HG03565 (cell line): ENCODE data around the gene YJEFN3.

Experiments
- ATAC-seq: cut with Tn5 transposase; IDR thresholded peaks from one replicate; pipeline ENCODE4 v1.9.1; 2021; ENCODE audit warnings: mild to moderate bottlenecking, moderate library complexity; ENCODE audit not compliant: unreplicated experiment

The YJEFN3 gene

DNA sequence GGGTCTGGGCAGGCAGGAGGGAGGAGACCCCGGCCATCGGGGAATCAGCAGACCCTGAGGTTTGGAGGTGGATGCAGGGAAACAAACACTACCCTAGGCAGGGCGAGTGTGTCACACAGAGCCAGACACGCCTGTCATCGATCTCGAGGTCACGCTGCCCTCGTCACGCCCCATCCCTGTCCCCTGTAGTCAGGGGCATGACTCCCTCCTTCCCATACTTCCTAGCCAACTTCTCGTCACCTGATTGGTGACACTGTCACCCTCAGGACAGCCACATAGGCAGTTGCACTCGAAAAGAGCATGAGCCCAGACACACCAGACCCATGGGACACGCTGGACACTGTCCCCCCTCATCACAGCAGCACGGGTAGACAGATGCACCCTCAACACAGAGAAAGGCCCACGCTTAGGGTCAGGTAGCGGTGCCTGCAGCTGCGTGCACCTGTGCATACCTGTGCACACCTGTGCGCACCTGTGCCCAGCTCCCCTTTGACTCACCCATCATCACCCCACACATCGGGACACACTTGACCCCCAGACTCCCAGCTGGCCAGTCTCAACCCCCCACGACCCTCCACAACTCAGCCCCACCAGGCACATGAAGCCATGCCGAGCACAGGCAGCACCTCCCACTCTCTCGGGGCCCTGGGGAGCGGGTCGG is 21.2 kb downstream of the YJEFN3 start:
- ATAC-seq = no peak

DNA sequence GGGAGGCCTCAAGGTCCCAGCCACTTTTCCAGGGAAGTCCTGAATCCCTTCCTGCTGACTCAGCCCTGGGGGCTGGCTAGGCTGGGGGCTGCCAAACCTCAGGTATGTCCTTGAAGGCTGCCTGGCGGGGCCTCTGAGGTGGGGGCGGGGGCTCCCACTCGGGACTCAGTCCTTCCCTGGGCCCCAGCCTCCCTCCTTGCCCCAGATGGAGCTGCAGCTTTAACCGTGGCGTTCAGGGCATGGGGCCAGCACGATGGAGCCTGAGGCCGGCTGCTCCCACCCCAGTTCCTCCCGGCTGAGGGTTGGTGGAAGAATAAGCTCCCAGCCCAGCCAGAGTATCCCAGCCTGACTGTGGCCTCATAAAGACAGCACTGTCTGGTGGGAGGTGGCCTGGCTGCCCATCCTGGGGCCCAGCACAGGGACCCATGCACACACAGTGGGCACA is 21.8 kb downstream of the YJEFN3 start:
- no peak for ATAC-seq

DNA sequence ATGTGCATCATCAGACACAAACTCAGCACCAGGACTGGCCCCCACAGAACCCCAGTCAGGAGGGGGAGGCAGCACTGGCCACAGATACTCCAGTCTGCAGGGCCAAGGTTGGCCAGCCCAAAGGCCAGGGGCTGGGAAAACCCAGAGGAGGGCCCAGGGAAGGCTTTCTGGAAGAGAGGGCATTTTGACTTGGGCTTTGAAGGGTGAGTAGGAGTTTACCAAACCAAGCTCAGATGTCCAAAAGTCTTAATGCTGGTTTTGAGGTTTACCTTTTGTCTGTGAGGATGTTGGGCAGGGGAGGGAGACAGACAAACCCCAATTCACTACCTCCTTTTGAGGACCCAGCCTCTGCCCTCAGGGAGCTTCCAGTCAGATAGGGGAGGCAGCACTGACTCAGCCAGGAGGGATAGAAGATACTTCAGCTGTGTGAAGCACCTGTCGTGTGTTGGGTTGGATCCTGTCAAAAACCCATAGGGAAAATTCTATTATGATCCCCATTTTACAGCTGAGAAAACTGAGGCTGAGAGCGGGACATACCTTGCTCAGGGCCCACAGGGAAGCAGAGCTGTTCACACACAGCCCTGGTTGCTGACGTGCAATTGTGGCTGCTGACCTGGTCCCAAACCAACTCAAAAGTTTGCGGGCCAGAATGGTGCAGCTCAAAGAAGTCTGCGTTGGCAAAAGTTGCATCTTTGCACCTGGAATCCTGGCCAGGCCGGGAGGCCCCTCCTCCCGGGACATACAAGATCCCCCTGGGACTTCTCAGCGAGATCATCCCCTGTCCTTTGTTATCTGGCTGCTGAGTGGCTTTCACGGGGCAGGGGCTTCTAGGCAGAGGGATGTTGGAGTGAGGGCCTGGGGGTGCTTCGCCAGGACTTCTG is 22.5 kb downstream of the YJEFN3 start:
- ATAC-seq = no peak

DNA sequence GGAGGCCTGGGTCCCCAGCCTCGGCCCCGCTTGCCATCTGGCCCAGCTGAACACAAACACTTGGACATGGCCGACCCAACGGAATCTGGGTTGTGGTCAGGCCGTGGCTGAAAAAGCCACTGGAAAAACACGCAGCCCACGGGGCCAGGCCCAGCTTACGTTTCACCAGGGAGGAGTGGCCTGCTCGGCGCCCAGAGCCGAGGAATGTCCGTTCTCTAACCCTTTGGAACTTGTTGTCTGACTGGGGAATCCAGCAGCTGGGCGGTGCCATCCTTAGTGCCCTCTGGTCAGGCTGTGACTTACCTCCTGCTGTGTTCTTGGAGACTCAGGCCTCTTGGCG is 23.1 kb downstream of the YJEFN3 start:
- no peak for ATAC-seq

DNA sequence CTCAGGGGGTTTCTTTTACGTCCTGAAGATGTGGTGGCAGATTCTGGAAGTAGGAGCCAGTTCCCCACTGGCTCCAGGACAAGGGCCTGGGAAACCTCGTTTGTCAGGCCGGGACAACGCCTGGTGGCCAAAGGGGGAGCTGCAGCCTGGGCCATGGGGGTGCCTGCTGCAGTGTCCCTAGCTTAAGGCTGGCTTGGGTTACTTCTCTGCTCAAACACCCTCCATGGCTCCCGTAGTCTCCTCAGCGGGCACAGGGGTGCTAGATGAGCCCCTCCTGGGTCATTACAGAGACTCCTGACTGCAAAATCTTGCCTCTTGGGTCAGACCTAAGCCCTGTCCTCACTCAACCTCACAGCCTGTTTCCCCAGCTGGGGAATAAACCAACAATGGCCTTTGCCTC is 24.1 kb downstream of the YJEFN3 start:
- ATAC-seq = no peak

DNA sequence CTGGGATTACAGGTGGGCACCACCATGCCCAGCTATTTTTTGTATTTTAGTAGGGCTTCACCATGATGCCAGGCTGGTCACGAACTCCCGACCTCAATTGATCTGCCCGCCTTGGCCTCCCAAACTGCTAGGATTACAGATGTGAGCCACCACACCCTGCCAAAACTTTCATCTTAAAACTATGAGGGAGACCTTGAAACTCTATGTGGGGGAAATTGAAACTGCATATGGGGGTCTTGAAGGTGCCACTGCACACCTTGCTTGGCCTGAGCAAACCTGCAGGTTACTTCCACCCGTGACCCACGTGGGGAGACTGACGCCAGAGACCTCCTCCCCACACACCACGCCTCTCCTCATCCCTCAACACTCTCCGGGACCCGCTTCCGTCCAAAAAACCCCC is 25.0 kb downstream of the YJEFN3 start:
- ATAC-seq = no peak

DNA sequence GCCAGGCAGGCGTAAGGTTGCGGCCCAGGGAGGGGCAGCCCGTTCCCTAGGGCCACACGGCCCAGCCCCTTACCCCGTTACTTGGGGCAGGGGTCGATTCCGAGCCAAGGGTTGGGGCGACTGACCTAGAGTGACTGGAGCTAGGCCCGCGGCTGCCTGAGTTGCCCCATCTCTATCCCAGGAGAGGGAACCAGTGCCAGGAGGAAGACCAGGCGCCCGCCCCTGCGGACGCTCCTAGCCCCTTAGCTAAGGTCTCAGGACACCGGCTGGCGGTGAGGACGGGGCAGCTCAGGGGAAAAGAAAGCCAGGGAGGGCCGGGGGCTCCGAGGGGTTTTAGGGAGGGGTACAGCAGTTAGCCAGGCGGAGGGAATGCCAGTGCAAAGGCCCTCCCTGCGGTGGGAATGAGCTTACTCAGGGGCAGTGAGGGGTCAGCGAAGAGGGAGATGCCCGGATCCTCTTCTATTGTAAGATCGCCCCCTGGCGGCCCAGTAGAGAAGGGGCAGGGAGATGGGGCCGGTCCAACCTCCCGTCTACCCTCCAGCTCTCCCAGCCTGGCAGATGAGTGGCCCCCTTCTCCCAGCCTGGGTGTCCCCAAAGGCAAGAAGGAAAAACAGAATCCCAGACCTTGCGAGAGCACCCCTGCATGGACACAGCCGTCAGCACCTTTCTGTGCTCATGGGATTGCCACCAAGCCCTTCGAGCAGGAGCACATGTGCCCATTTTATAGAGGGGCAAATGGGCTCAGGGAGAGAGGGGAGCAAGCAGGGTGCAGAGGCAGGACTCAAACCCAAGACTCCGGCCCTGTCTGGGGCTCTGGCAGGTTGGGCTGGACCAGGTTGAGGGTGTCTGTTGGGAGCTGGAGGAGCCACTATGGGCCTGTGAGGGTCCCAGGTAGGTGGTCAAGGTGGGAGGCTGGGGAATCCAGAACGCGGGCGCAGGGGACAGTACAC is 25.6 kb downstream of the YJEFN3 start:
- no peak for ATAC-seq

DNA sequence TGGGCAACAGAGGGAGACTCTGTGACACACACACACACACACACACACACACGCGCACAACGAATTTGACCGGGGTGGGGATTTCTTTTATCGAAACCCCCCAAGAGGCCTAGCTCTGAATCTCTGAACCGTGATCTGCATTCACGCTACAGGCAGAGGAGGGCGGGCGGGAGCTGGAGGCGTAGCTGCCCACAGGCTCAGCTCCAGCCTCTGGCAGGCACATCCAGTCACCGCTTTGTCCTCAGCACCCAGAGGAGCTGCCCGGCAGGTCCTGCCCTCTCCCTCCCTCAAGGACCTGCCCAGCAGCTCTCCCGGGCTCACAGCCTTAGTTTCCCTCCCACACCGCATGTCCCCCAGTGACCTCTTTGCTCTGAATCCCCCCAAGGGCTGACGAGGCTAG is 29.3 kb downstream of the YJEFN3 start:
- ATAC-seq = no peak

DNA sequence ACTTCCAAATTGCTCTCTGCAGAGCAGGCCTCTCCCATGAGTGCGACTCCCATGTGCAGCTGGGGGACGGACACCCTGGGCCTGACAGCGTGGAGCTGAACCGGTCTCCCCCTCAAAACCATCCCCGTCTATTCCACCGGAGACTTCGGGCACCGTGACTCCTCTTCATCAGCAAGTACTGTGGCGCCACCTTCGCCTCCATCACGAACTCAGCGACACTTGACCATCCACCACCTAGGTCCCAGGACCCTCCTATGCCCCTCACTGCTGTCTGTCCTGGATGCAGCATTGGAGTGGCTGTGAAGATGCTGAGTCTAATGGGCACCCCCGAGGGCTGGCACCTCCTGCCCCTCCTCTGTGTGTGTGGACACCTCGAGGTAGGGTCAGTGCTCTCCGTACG is 29.9 kb downstream of the YJEFN3 start:
- ATAC-seq = no peak

DNA sequence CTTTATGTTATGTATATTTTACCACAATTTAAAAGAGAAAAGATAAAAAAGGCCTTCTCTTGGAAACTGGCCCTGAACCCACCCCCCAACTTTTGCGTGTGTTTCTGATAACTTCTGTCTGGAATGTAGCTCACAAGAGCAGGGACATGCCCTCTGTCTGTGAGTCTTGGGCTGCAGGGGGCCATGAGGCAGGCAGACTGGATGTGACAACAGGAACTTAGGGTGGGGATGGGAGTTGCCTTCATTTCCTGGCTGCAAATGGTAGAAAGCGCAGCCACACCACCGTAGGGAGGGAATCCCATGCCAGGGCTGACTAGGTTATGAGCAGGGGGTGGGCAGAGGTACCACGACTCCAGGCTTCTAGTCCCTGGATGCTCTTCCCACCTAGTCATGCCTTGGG is 31.2 kb downstream of the YJEFN3 start:
- no peak for ATAC-seq

DNA sequence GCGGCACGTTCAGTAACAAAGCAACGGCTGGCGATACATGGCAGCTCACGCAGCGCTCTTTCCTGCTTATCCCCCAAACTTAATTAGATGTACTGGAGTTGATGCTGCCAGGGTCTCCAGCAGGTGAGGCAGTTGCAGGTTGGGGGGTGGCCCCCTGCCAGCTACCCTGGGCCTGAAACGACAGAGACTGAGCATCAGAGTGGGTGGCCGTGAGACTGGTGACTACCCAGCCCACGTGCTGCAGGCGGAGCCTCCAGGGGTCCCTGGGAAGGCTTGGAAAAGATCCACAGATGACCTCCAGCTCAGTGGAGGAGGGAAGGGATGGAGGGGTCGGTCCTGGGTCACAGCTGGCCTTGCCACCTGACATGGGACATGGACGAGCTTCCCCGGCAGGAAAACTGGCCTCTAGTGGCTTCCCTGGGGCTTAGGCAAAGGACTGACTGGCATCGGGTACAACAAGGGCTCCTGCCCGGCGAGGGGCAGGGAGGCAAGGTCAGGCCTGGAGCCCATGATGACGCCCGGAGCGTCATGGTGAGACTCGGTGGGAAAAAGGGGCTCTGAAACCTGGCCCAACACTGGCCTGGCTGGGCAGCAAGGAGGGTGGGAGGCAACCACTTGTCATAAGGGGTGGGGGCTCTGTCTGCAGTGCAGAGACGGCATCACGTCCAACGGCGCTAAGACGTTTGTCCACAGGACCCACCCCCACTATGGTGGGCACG is 33.4 kb downstream of the YJEFN3 start:
- ATAC-seq = no peak

DNA sequence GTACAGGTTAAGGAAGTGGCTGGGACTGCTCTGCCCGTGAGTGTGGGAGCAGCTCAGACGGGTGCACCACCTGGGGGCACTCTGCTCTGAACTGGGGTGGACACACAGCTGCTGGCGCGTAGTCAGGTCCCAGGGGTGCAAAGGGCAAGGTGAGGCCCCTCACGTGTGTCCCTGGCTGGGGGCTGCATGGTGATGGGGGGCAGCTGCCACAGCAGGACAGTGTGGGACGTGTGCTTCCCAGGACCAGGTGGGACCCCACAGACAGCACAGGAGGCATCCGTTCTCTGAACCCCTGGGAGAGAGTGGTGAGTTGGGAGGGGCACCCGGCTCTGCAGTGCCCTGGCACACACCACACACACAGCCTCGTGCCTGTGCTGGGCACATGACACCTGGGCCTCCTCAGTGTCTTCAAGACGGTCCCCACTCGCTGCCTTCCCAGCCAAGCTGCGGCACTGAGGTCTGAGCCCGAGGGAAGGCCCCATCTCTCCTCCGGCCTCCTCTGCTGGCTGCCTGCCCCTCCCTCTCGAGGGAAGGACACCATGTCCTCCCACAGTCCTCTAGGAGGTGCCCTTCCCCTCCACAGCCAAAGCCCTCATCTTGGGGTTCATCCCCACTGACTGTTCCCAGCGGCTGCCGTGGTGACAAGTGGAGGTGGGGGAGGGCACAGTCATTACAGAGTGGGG is 34.1 kb downstream of the YJEFN3 start:
- ATAC-seq = no peak

DNA sequence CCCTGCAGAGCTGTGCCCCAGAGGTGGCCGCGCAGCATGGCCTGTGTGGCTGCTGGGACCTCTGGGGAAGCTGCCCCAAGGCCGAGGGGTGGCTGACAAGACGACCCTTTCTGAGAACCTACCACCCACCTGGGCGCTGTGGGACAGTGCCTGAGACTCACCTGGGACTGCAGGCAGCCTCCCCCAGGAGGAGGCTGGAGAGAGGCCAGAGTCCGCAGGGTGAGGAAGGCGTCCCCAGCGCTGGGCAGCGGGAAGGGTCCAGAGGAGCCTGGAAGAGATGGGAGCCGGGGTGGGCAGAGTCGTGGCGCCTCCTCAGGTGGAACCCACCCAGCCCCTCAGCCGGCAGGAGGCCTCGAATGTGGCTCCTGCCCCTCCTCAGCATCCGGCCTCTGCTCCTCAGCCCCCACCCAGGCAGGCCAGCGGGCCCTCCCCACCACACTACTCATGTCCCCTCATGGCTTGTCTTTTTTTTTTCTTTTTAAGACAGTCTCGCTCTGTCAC is 34.7 kb downstream of the YJEFN3 start:
- no peak for ATAC-seq

DNA sequence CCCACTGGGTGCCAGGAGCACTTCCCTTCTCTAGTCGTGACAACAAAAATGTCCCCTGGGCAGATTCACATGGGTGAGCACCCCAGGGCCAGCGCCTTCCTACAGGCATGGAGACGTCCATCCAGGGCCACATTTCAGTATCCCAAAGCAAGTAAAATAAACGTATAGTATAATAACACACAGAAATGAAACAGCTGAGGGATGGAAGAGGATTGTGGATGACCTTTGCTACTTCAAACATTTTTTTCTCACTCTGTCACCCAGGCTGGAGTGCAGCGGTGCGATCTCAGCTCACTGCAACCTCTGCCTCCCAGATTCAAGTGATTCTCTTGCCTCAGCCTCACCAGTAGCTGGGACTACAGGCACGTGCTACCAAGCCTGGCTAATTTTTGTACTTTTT is 37.6 kb downstream of the YJEFN3 start:
- no peak for ATAC-seq

DNA sequence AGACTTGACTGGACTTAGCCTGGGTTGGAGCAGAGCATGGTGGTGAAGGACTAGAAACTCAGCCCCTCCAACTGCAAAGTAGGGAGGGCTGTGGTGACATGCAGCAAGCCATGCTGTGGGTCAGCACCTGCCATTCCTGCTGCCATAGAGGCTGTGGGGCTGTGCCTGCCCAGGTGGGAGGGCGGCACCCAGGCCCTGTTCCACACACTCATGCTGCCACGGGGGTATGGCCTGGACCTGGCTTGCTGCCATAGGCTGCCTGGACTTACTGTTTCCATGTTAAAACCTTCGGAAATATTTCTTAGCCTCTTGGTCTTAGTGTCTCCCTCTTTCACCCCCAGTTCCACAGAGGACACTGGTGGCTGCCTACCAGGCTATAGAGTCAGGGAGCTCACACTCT is 38.7 kb downstream of the YJEFN3 start:
- ATAC-seq = no peak

DNA sequence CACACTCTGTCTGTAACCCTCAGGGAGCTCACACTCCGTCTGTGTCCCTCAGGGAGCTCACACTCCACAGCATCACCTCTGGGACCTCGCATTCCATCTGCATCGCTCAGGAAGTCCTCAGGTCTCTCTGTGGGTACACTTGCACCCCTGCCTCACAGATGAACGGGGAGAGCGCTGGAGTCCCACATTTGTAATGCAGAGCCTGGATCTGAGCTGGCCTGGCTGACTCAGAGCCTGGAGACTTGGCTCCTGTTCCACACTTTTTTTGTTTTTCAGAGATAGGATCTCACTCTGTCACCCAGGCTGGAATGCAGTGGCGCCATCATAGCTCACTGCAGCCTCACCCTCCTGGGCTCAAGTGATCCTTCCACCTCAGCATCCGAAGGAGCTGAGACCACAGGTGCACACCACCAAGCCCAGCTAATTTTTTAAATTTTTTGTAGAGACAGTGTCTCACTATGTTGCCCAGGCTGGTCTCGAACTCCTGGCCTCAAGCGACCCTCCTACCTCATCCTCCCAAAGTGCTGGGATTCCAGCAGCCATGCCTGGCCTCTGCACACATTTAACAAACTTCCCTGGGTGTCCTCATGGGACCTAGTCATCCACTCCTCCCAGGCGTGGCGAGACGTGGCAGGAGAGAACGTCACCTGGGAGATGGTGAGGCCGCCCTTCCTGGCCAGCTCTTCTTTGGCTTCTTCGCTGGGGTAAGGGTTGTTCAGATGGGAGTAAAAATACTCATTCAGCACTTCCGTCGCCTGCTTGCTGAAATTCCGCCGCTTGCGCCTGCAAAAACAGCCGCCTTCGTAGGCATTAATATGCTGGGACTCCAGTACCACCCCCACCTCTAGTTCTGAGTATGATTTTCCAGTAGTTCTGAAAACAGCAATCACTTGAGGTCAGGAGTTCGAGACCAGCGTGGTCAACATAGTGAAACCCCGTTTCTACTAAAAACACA is 40.4 kb downstream of the YJEFN3 start:
- no peak for ATAC-seq

DNA sequence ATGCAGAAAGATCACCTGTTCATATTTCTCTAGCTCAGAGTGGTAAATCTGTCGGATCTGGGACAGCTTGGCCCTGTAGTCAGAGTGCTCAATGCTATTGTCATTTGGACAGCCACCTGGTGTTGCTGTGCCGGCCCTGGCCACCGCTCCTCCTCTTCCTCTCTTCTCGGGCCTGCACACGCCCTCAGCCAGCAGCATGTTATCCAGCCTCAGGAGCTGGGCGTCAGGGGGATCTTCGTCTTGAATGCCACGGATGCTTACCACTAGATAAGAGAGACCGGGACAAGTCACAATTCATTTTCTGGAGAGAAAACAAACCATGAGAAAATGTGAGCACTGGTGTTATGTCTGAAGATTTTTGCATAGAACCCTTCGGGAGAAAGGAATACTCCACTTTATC is 41.9 kb downstream of the YJEFN3 start:
- ATAC-seq = no peak

DNA sequence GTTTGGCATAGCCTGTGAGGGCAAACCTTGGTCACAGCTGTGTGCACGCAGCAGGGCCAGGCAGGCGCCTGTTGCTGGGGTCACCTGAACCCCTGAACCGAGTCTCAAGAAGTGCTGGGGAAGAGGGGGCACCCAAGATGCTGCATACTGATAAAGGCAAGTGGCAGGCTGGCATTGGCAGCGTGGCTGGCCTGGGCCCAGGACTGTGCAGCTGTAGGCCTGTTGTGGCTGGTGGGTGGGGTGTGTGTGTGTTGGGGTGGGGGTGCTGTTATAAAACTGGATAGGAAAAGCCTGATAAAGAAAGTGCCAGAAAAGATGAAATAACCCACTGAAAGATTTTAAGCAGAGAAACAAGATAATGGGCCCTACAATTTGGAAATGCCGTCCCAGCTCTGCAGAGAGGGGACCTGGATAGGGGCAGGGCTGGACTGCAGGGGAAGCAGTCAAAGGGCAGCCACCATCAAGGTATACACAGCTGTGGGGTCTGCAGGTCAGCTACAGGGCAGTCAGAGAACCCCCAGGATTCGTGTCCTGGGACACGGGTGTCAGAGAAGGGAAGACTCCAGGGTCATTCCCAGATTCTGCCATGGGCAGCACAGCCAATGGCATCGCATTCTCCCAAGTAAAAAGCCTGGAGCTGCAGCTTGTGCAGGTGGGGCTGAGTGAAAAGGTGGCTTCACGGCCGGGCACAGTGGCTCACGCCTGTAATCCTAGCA is 42.5 kb downstream of the YJEFN3 start:
- no peak for ATAC-seq
